AG10803 (cell line): Measurements from ENCODE around the gene XPO1.
"Not testable (repeated sequence)": the region's sequence is repeated elsewhere in the genome, so short reads cannot be mapped to it uniquely, and the experiment has no call there.

Experiments used
- DNase-seq: peaks from one replicate; pipeline ENCODE4 v3.0.0; 2010; ENCODE audit warnings: low read depth
- H3K4me3 ChIP-seq: 2 replicates; pipeline ENCODE4 v1.5.1; 2011; ENCODE audit warnings: mild to moderate bottlenecking, low read length, control low read depth
- CTCF ChIP-seq: conservative IDR thresholded peaks from 2 replicates; pipeline ENCODE4 v1.5.1; 2011; ENCODE audit warnings: mild to moderate bottlenecking, low read length, control low read depth, inconsistent platforms

XPO1 gene

GRCh38 chr2:61471905-61472805, 66.0 kb downstream of the XPO1 start:
- peak overlapping the region; percentile 89 for H3K4me3 ChIP-seq
- DNase-seq = peak; percentile 16
- TF ChIP-seq CTCF = no peak

GRCh38 chr2:61470965-61471904, 66.9 kb downstream of the XPO1 start, which contains the start of gene USP34:
TSS of gene USP34 (minus strand) at chr2:61471087. CDS start at chr2:61470692, 395 bp downstream.
- DNase-seq = peak; percentile 97
- peak within 1 kb of the TSS; percentile 89 for H3K4me3 ChIP-seq
- no peak for TF ChIP-seq CTCF

GRCh38 chr2:61470122-61470951, 67.8 kb downstream of the XPO1 start:
- DNase-seq = peak; percentile 4
- no peak for TF ChIP-seq CTCF
- peak overlapping the region; percentile 89 for H3K4me3 ChIP-seq

GRCh38 chr2:61469424-61470121, 68.6 kb downstream of the XPO1 start:
- no peak for DNase-seq
- TF ChIP-seq CTCF = no peak
- peak overlapping the region; percentile 81 for H3K4me3 ChIP-seq

- not testable (repeated sequence) for DNase-seq, H3K4me3 ChIP-seq
These were observed 69.9 kb downstream of the XPO1 start for GRCh38 chr2:61468231-61468630.

- DNase-seq = no peak
- no peak for TF ChIP-seq CTCF
- H3K4me3 ChIP-seq = no peak overlapping the region
These were observed 73.1 kb downstream of the XPO1 start for GRCh38 chr2:61465045-61465444.
